HTERT RPE-1 (cell line): ENCODE data around the gene JAZF1.

Source experiments
- in situ Hi-C: fragments of 300-500 bp; cut with MboI; formaldehyde crosslinking; loops from 4 replicates; pipeline ENCODE4 v1.14.3; 2020; ENCODE audit warnings: low sequenced_read_pairs

The JAZF1 gene

DNA sequence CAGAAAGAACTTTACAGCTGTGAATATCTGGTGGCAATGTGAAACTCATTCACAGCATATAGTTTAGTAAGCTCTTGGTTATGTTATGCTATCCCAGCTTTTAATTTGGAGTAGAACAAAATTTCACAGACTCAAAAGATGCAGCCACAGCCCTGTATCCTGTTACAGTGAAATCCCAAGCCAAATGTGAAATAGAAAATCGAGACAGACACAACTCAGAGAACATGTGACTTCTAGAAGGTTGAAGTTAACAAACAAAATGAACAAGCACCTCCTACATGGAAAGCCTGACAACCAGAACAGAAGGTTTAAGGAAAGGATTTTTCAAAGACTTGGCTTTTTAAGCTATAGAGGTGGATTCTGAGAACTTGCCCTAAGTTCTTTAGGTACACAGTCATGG lies 39.6 kb downstream of the JAZF1 start:
- in situ Hi-C loops, result no loop called here

- in situ Hi-C loops, result no loop called here
Observed at GRCh38 chr7:28138837-28139236, 41.8 kb downstream of the JAZF1 start.

GRCh38 chr7:28137463-28137862 lies 43.1 kb downstream of the JAZF1 start:
- in situ Hi-C loops, result no loop called here

- in situ Hi-C loops, result no loop called here
Observed at GRCh38 chr7:28136885-28137284, 43.7 kb downstream of the JAZF1 start.

DNA sequence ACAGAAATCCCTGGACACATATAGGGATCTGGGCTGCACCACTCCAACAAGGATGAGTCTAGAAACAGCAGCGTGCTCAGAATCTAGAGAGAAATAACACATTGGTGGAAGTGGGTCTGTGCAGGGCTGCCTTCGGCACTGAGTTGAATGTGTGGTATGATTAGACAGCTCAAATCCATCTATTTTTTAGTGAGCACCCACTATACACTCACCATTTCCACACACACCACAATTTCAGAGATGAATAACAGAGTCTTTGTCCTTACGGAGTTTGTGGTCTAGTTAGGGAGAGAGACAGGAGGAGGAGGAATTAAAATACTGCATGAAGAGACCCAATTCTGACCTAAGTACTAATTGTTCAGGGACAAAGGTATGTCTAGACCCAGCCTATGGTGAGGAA lies 44.2 kb downstream of the JAZF1 start:
- in situ Hi-C loops, result no loop called here

DNA sequence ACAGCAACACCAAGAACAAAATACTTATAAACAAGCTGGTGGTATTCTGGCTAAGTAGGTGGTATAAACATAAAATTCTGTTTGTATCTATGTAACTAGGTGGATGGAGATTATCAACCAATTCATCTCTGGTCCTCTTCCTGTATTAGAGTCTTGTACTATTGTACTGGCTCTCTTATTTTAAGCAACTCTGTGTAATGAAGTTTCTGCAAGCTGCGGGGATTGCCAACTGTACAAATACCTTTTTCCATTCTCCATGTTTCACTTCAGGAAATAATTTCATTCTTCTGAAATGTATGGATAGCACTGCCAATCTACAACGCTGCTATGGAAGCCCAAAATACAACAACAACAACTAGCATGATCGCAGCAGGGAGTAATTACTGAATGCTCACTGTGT lies 44.8 kb downstream of the JAZF1 start:
- in situ Hi-C loops, result no loop called here

DNA sequence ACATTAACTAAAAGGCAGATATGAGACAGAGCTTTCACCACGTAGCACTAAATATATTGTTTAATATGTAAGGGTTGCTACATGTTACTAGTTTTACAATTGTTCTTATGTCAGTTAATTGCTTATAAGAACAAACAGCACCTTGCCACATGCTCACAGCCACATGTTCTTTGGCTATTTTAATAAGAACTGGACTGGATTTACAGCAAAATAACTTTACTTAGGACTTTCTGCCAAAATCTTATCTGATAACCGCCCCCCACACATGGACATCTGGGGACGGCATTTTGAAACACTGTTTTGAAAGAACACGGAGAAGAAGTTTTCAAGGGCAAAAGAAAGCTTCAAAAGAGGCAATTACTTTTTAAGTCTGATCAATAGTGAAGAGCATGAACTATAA lies 45.3 kb downstream of the JAZF1 start:
- in situ Hi-C loops, result no loop called here

- in situ Hi-C loops, result no loop called here
Observed at GRCh38 chr7:28133872-28134271, 46.7 kb downstream of the JAZF1 start.

GRCh38 chr7:28132959-28133870 lies 47.4 kb downstream of the JAZF1 start:
- in situ Hi-C loops, result no loop called here

DNA sequence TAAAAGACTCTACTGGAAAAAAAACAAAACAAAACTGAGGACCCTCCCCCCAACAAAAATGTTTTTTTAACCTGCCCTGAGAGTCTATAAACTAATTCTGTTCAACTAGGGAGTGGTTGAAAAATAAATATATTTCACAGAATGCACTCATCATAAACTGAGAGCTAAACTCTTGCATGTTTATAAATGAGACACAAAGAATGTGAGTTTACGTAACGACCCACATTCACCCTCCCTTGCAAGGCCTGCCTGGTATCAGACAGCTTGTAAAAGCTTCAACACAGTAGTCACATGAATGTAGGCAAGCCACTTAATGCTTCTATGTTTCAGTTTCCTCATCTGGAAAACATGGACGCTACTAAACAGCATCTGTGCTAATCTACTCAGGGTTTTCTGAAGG lies 50.3 kb downstream of the JAZF1 start:
- in situ Hi-C loops, result no loop called here

GRCh38 chr7:28128608-28129007 lies 52.0 kb downstream of the JAZF1 start:
- in situ Hi-C loops, result no loop called here

GRCh38 chr7:28126410-28127041 lies 54.1 kb downstream of the JAZF1 start:
- in situ Hi-C loops, result no loop called here

- in situ Hi-C loops, result no loop called here
Observed at GRCh38 chr7:28125431-28126409, 54.9 kb downstream of the JAZF1 start.

DNA sequence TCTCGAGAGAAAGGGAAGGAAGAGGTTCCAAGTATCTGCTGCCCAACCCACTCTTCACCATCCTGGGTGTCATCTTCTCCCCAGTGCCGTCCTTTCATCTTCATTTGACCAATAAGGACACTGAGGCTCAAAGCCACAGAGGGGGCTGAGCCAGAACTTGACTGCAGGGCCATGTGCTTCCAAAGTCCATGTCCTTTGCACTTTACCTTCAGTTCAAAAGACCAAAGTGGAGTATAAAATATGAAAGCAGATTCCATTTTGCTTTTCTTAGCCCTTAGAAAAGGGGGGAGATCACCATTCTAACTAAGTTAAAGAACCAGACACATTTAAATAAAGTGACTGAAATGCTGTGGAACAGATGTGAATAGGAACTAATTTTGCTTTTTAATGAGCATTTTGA lies 56.2 kb downstream of the JAZF1 start:
- in situ Hi-C loops, result no loop called here

DNA sequence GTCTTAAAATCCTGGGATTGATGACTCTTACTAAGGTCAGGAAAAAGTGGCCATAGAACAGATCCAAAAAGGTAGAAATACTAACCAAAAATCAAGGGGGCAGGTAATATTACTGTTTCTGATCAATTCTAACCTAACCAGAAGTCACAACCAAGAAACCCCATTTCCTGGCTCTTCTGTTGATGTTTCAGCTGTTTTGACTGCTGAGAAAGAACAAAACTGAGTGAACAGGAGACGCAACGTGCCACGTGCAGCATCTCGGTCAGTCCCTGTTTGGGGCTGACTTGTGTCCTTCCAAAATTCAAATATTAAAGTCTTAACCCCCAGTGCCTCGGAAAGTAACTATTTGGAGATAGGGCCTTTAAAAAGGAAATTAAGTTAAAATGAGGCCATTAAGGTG lies 56.8 kb downstream of the JAZF1 start:
- in situ Hi-C loops, result no loop called here

DNA sequence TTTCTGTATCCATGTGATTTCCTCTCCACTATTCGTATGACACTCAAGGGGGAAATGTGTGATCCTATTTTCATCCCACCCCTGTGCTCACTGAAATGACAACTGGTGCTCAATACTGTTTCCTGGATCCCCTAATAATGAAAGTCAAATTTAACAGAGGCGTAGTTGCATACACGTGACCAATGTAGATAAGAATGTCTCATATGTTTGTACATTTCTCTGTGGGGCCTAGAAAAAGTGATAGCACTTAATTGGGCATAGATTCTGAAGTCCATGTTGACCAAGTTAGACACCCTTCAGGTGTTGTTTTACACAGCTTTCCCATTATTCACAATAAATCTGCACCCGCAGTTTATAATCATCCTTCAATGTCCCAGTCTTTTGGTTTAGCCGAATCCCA lies 59.1 kb downstream of the JAZF1 start:
- in situ Hi-C loops, result no loop called here

- in situ Hi-C loops, result no loop called here
Observed at GRCh38 chr7:28116041-28116440, 64.6 kb downstream of the JAZF1 start.

- in situ Hi-C loops, result no loop called here
Observed at GRCh38 chr7:28115261-28115660, 65.3 kb downstream of the JAZF1 start.

GRCh38 chr7:28114056-28114455 lies 66.5 kb downstream of the JAZF1 start:
- in situ Hi-C loops, result no loop called here

- in situ Hi-C loops, result no loop called here
Observed at GRCh38 chr7:28112883-28113540, 67.6 kb downstream of the JAZF1 start.

DNA sequence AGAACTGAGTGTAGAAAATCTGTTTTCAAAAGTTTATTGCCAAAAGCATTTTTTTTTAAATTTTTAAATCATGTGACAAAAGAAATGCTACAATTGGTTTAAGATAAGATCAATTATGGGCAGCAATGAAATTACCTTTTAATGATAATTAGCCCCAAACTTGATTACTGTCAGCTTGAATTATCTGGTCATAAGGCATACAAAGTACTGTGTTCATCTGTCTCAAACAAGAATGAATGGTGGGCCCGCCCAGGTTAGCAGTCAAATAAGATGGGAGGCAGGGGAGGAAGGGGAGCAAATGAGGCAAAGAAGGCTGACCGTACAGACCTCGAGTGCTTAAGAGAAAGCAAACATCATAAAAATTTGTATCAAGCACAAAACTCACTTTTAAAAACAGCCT lies 68.1 kb downstream of the JAZF1 start:
- in situ Hi-C loops, result no loop called here
